NCI-H1092 treated with DMSO at 0.1 percent for 48 hours (cell line): ENCODE measurements around the gene PTPRF.
A peak's percentile ranks its signal among the peaks of the same experiment; 100 is the strongest.
"Not testable (repeated sequence)": the region's sequence is repeated elsewhere in the genome, so short reads cannot be mapped to it uniquely, and the experiment has no call there.

Experiments used
- DNase-seq: peaks from one replicate; lab custom pipeline; 2025; lab: John Stamatoyannopoulos, UW

PTPRF gene

DNA sequence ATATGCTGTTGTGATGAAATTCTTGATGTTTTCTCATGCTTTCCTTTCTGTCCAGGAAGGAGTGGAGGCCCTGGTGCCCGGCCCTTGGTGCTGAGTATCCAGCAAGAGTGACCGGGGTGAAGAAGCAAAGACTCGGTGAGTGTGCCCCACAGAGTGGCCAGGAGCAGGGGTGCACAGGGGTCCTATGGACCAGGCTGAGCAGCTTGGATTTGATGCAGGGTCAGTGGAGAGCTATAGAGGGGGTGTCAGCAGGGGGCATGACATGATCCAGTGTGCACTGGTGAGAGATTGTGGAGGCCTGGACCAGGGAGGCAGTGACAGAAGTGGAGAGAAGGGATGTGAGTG, 7.4 kb downstream of the PTPRF start:
- DNase-seq = no peak

- no peak for DNase-seq
Observed at GRCh38 chr1:43538969-43539368, 8.3 kb downstream of the PTPRF start.

DNA sequence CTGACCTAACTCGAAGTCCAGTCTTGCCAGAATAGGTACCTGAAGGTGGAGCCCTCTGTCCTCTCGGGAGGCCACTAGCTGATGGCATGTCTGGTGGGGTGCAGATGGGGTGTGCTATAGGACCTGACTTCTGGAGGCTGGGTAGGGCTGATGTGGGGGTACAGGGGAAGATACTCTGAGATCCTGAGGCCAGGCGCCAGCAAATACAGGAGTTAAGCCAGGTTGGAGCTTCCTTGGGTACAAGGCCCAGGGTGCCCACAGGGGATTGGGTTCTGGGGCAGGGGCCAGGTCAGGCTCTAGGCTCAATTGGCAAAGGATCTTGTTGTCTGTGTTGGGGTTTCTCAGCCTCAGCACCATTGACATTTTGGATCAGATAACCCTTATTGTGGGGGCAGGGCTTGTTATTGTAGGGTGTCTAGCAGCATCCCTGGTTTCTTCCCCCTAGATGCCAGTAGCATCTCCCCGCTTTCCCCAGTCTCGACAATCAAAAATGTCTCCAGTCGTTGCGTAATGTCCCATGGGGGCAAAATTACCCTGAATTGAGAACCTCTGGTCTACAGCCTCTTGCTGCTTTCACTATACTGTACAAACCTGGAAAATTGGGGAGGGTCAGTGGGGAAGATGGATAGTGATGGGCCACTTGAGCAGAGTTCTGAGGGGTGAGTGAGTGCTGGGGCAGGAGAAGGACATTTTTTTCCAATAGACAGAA, 9.2 kb downstream of the PTPRF start:
- no peak for DNase-seq

DNA sequence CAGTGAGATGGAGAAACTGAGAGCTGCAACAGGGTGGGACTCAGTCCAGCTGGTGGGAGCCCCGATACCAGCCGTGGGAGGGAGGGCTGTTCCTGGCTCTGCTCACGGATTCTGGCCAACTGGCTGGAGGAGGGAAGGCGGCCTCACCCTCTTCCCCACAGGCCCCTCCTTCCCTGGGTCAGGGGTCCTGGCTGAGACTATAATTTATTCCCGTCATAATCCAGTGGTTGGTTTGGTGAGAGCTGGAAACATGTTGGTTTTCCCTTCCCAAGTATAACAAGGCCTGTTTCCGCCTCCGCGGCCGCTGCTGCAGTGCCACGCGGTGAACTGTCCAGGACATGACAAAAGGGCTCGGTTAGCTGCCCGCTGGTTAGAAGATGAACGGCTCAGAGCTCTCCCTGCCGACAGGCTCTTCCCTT, 10.0 kb downstream of the PTPRF start:
- DNase-seq = no peak

DNA sequence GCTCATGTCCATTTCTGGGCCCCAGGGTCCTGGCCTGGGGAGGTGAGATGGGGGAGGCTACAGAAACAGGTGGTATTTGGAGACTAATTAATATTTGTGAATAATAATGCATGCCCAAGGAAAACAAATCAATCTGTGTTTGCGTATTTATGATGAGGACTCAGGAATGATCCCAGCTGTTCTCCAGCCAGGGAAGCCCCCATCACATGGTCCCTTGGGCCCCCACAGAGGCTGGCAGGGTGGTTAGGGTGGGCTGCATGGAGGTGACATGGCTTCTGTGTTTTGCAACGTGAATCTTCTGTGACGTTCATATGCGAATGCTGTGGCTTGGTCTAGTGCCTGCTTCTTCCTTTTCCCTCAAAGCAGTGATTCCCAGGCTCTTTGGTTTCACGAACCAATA, 10.5 kb downstream of the PTPRF start:
- DNase-seq = no peak

DNA sequence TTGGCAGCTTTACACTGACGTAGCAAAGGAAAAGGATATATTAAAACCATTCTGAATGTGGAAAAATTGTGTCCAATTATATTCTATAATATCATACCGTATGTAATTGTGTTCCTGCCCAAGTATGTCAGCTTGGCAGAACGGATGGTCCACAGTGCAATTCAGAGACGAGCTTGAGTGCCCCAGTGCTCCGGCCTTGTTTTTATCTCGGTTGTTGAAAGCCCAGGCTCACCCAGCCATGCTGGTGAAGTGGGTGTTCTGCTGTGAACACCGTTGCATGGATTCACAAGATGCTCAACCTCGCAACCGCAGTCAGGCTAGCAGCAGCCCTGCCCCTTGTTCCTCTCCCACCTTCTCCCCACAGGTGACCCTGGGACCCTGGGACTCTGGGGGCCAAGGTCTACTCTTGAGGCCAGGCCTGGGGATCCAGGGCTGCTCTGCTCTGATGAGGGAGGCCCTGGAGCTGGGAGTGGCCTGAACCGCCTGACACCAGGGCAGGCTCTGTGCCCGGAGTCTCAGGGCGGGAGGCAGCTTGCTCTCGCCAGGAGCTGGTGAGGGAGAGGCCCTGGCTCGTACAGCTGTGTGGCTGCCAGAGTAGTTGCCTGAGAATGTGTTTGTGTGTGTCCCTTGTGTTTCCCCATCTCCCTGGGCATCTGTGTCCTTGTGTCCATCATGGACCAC, 11.2 kb downstream of the PTPRF start:
- DNase-seq = peak; percentile 58

- DNase-seq = no peak
Observed at GRCh38 chr1:43542527-43543458, 12.1 kb downstream of the PTPRF start.

DNA sequence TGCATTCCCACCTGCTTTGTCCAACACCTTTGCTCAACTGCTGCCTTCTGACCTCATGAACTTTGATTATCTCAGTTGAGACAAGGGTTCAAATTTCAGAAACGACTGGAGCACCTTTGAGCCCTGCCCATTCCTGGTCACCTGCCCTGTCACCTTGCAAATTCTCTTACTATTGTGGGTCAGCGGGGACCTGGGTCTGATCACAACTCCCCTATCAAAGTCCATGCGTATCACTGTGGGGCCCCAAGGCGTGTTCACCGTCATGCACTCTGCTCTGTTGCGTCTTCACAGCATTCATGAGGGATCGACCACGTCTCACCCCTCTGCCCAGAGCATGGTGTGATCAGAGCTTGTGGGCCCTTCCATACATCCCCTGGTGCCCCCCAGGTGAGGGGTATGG, 12.9 kb downstream of the PTPRF start:
- DNase-seq = no peak

- DNase-seq = no peak
Observed at GRCh38 chr1:43545339-43545694, 14.6 kb downstream of the PTPRF start.

- DNase-seq = no peak
Observed at GRCh38 chr1:43545695-43546387, 15.2 kb downstream of the PTPRF start.

DNA sequence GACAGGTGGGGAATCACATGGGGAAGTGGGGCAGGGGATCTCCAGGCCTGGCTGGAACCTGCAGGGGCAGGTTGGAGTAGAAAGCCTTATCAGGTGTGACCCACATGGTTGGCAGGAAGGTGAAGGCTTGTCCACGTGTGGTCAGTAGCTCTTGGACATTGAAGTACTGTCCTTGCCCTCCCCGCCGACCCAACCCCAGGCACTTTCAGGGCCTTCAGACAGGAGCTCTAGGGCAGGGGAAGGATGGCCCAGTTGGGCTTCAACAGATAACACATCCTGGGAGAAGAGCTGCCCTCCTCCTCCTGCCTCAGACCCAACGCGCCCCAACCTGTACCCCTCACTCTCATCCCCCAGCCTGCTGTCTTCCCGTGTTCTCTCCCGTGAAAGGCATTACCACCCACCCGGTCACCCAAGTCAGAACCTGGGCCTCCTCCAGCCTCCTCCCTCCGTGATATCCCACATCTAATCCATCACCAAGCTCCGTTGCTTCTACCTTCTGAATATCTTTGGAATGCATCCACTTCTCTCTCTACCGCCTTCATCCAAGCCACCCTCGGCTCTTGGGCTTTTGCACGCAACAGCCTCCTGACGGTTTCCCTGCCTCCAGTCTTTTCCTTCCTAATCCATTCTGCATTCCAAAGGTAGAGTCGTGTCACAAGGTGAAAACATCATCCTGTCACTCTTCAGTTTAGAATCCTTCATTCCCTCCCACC, 15.9 kb downstream of the PTPRF start:
- DNase-seq = no peak

DNA sequence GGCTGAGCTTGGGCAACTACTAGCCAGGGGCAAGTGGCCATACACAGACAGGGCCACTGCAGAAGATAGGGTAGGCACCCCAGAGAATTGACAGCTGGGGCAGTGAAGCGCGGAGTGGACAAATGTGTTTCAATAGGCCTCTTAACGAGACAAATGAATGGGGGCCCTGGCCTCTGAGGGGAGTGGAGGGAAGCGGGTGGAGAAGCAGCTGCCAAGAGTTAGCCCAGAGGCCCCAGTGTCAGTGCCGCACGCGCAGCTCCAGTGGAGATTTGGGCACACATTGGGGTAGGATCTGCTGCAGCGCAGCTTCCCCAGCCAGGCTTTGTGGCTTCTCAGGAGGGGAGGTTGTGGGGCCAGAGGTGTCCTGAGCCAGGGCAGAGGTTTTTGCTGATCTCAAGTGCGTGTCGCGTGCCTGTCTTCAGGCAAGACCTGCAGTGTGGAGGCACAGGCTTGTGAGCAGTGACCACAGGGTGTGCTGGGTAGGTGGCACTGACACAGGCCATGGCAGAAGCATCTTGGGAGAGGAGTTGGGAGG, 16.9 kb downstream of the PTPRF start:
- DNase-seq = peak; percentile 61

DNA sequence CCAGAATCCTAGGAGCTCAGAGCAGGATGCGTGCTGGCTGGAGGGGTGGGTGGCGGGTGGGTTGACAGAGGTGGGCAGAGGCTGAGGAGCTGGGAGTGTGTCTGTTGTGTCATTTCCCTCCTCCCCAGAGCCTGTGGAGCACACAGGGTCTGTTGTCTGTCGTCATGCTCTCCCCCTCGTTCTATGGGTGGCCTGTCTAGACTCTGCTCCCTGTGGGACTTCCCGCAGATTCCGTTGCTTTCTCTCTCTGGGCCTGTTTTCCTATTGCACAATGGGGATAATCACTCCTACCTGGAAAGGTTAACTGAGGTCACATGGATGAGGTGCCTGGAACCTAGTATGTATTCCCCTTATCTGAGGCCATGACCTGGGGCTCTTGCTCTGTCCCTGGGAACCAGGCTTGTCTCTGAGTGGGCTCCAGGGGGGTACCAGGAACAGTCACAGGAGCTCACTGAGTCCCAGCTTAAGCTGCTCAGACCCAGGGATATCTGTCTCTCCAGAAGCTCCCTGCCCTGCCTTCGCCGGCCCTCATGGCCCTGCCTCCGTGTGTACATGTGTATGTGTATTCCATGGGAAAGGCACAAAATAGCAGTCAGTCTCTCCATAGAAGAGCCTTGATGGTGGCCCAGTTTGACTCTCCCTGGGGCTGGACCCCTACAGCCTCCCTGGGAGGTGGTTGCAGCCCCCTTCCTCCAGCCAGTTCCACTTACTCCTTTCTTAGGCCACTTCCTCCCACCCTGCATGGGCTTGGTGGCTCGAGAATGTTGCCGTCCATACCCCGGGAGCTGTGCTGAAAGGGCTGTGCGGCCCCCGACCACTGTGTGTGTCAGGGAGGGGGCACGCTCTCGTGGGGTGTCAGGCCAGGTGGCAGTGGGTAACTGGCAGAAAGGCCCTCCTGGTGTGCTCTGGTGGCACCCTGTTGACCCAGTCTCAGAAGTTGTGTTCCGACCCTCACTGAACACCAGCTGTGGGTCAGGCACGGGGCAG, 17.9 kb downstream of the PTPRF start:
- DNase-seq = no peak

DNA sequence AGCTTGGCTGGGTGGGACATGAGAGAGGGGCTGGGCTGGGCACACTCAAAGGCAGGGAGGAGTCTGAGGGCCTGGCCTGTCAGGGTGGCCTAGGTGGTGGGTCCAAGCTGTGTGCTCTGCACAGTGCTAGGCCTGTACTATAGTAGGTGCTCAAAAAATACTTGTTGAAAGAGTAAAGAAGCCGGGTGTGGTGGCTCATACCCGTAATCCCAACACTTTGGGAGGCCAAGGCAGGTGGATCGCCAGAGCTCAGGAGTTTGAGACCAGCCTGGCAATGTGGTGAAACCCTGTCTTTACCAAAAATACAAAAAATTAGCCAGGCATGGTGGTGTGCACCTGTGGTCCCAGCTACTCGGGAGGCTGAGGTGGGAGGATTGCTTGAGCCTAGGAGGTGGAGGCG, 18.7 kb downstream of the PTPRF start:
- not testable (repeated sequence) for DNase-seq

- no peak for DNase-seq
Observed at GRCh38 chr1:43549921-43550597, 19.4 kb downstream of the PTPRF start.

DNA sequence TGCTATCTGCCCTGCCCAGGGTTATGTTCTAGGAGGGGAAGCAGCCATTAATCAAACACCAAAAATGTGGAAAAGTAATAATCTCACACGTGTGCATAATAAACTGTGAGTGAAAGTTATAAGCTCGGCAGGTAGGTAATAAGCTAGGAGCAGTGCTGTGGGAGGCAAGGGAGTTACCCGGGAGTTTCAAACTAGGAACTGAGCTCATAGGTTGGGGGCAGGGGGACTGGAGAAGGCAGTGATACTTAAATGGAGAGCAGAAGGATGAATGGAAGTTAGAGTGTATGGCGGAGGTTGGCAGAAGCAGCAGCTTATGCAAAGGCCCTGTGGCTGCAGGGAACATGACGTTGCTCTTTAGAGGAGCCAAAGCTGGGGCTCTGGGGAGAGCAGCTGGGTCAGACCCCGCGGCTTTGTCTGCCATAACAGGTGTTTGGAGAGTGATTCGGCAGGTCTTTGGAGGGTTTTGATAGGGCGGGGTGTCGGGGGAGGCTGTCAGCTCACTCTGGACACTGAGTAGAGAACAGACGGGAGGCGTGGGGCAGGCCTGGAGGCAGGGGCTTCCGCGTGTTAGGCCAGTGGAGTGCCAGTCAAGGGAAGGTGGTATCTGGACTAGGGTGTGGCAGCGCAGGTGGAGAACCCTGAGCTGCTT, 20.0 kb downstream of the PTPRF start:
- no peak for DNase-seq

DNA sequence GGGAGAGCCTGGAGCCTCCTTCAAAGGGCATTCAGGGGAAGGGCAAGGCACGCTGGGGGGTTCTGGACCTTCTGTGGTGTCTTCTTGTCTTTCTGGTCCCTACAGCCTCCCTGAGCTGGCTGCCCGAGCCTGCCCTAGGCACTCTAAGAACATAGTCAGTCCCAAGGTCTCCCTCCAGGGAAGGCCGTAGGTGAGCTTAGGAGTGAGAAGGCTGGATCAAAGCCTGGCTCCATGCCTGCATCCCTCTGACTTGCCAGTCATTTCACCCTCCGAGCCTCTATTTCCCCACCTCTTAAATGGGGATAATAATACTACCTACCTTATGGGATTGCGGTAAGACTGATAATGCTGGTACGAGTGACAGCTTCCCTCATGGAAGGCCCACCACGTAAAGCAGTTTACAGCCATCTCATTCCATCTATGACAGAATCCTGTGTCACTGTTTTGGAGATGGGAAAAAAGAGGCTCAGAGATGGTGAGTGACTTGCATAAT, 20.8 kb downstream of the PTPRF start:
- no peak for DNase-seq

DNA sequence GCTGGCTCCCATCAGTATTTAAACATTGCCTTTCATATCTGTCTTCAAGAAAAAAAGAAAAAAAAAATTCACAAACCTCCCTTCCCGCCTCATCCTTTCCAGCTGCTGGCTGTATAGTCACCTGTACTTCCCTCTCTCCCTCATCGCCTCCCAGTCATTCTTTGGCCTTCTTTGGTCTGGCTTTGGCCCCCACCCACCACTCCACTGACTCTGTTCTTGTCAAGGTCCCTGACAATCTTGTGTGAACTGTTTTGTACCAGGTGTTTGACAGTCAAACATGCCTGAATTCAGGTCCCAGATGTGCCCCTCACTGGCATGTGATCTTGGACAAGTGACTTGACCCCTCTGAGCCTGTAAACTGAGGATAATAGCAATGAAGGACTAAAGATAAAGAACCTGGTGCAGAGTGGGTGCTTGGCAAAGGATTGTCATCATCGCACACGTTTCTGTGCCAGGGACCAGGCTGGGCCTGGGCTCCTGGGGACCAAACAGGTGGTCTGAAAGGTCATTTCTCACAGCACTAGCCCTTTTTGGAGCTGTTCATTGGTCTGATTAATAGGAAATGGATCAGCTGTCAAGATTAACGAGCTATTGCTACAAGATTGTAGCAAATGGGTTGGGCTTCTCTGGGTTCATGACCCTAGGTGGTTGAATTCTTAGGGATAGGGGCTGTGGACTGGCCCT, 21.5 kb downstream of the PTPRF start:
- DNase-seq = no peak
